ENCODE measurements around the gene SPINT4.
A peak's percentile ranks its signal among the peaks of the same experiment; 100 is the strongest.
"Not testable (repeated sequence)": the region's sequence is repeated elsewhere in the genome, so short reads cannot be mapped to it uniquely, and the experiment has no call there.

The SPINT4 gene

GRCh38 chr20:45727044-45727443 lies 4.9 kb downstream of the SPINT4 start:
- Histone ChIP-seq H3K4me1 (ENCODE audit: control insufficient read depth, insufficient read depth, low read length) (no peaks in the 10 kb centered on the region), H3K27me3 (ENCODE audit: control insufficient read depth, insufficient read depth, low read length) (no peaks in the 10 kb centered on the region), H3K9me3 (ENCODE audit: control insufficient read depth, insufficient read depth, low read depth, low read length) (peaks cover 8% of the 10 kb centered on the region; the same call in 1 of the 2 replicates), H3K4me3 (ENCODE audit: low read depth, low read length) (no peak overlapping the region), H3K36me3 (ENCODE audit: control insufficient read depth, insufficient read depth, low read length) (no peaks in the 10 kb centered on the region), H3K27ac (ENCODE audit: low read depth, low read length) (no peak overlapping the region), H3K9ac (ENCODE audit: low read length) (no peak overlapping the region)

- H3K9ac ChIP-seq (ENCODE audit: low read length) = no peak overlapping the region
- H3K36me3 ChIP-seq (ENCODE audit: control insufficient read depth, insufficient read depth, low read length) = no peaks in the 10 kb centered on the region
- H3K27me3 ChIP-seq (ENCODE audit: control insufficient read depth, insufficient read depth, low read length) = no peaks in the 10 kb centered on the region
These were observed 10.1 kb downstream of the SPINT4 start for GRCh38 chr20:45732199-45732598.

GRCh38 chr20:45735552-45735951 lies 13.4 kb downstream of the SPINT4 start:
- no peak overlapping the region for H3K9ac ChIP-seq (ENCODE audit: low read length)
- no peaks in the 10 kb centered on the region for H3K36me3 ChIP-seq (ENCODE audit: control insufficient read depth, insufficient read depth, low read length)
- H3K4me1 ChIP-seq (ENCODE audit: control insufficient read depth, insufficient read depth, low read length) = no peaks in the 10 kb centered on the region
- H3K9me3 ChIP-seq (ENCODE audit: control insufficient read depth, insufficient read depth, low read depth, low read length) = peaks cover 29% of the 10 kb centered on the region
- no peak overlapping the region for H3K27ac ChIP-seq (ENCODE audit: low read depth, low read length)
- no peaks in the 10 kb centered on the region for H3K27me3 ChIP-seq (ENCODE audit: control insufficient read depth, insufficient read depth, low read length)
- H3K4me3 ChIP-seq (ENCODE audit: low read depth, low read length) = no peak overlapping the region

More at GRCh38 chr20:45732199-45732598, 10.1 kb downstream of the SPINT4 start:
- H3K4me1 ChIP-seq (ENCODE audit: control insufficient read depth, insufficient read depth, low read length) = no peaks in the 10 kb centered on the region
- H3K4me3 ChIP-seq (ENCODE audit: low read depth, low read length) = no peak overlapping the region
- H3K27ac ChIP-seq (ENCODE audit: low read depth, low read length) = no peak overlapping the region
- H3K9me3 ChIP-seq (ENCODE audit: control insufficient read depth, insufficient read depth, low read depth, low read length) = peaks cover 29% of the 10 kb centered on the region

- no peaks in the 10 kb centered on the region for H3K36me3 ChIP-seq (ENCODE audit: control insufficient read depth, insufficient read depth, low read length)
- H3K9ac ChIP-seq (ENCODE audit: low read length) = no peak overlapping the region
- H3K9me3 ChIP-seq (ENCODE audit: control insufficient read depth, insufficient read depth, low read depth, low read length) = peaks cover 29% of the 10 kb centered on the region
- H3K4me1 ChIP-seq (ENCODE audit: control insufficient read depth, insufficient read depth, low read length) = no peaks in the 10 kb centered on the region
- H3K27ac ChIP-seq (ENCODE audit: low read depth, low read length) = no peak overlapping the region
- H3K4me3 ChIP-seq (ENCODE audit: low read depth, low read length) = no peak overlapping the region
- no peaks in the 10 kb centered on the region for H3K27me3 ChIP-seq (ENCODE audit: control insufficient read depth, insufficient read depth, low read length)
These were observed 13.8 kb downstream of the SPINT4 start for GRCh38 chr20:45735988-45736387.

GRCh38 chr20:45742596-45742995 lies 20.4 kb downstream of the SPINT4 start:
- Histone ChIP-seq H3K4me1 (ENCODE audit: control insufficient read depth, insufficient read depth, low read length) (no peaks in the 10 kb centered on the region), H3K27ac (ENCODE audit: low read depth, low read length) (no peak overlapping the region), H3K36me3 (ENCODE audit: control insufficient read depth, insufficient read depth, low read length) (no peaks in the 10 kb centered on the region), H3K27me3 (ENCODE audit: control insufficient read depth, insufficient read depth, low read length) (no peaks in the 10 kb centered on the region), H3K9me3 (ENCODE audit: control insufficient read depth, insufficient read depth, low read depth, low read length) (no peaks in the 10 kb centered on the region), H3K4me3 (ENCODE audit: low read depth, low read length) (no peak overlapping the region), H3K9ac (ENCODE audit: low read length) (no peak overlapping the region)

GRCh38 chr20:45745015-45745414 lies 22.9 kb downstream of the SPINT4 start:
- H3K27ac ChIP-seq (ENCODE audit: low read depth, low read length) = no peak overlapping the region
- no peak overlapping the region for H3K9ac ChIP-seq (ENCODE audit: low read length)
- no peaks in the 10 kb centered on the region for H3K4me1 ChIP-seq (ENCODE audit: control insufficient read depth, insufficient read depth, low read length)
- H3K27me3 ChIP-seq (ENCODE audit: control insufficient read depth, insufficient read depth, low read length) = no peaks in the 10 kb centered on the region
- H3K9me3 ChIP-seq (ENCODE audit: control insufficient read depth, insufficient read depth, low read depth, low read length) = no peaks in the 10 kb centered on the region
- H3K4me3 ChIP-seq (ENCODE audit: low read depth, low read length) = no peak overlapping the region
- H3K36me3 ChIP-seq (ENCODE audit: control insufficient read depth, insufficient read depth, low read length) = no peaks in the 10 kb centered on the region

GRCh38 chr20:45751721-45752120 lies 29.6 kb downstream of the SPINT4 start:
- Histone ChIP-seq H3K4me1 (ENCODE audit: control insufficient read depth, insufficient read depth, low read length) (no peaks in the 10 kb centered on the region), H3K27me3 (ENCODE audit: control insufficient read depth, insufficient read depth, low read length) (no peaks in the 10 kb centered on the region), H3K9me3 (ENCODE audit: control insufficient read depth, insufficient read depth, low read depth, low read length) (peaks cover 16% of the 10 kb centered on the region), H3K4me3 (ENCODE audit: low read depth, low read length) (no peak overlapping the region), H3K9ac (ENCODE audit: low read length) (no peak overlapping the region), H3K36me3 (ENCODE audit: control insufficient read depth, insufficient read depth, low read length) (no peaks in the 10 kb centered on the region; the same call in 1 of the 2 replicates), H3K27ac (ENCODE audit: low read depth, low read length) (no peak overlapping the region)

- Histone ChIP-seq H3K9me3 (ENCODE audit: control insufficient read depth, insufficient read depth, low read depth, low read length) (peaks cover 19% of the 10 kb centered on the region), H3K36me3 (ENCODE audit: control insufficient read depth, insufficient read depth, low read length) (no peaks in the 10 kb centered on the region; the same call in 1 of the 2 replicates), H3K9ac (ENCODE audit: low read length) (no peak overlapping the region), H3K4me1 (ENCODE audit: control insufficient read depth, insufficient read depth, low read length) (no peaks in the 10 kb centered on the region; the same call in 1 of the 2 replicates), H3K4me3 (ENCODE audit: low read depth, low read length) (no peak overlapping the region), H3K27me3 (ENCODE audit: control insufficient read depth, insufficient read depth, low read length) (no peaks in the 10 kb centered on the region), H3K27ac (ENCODE audit: low read depth, low read length) (no peak overlapping the region)
These were observed 30.6 kb downstream of the SPINT4 start for GRCh38 chr20:45752746-45753145.

GRCh38 chr20:45758096-45758495 lies 35.9 kb downstream of the SPINT4 start:
- Histone ChIP-seq H3K27ac (ENCODE audit: low read depth, low read length) (peak overlapping the region; percentile 76; the same call in 1 of the 2 replicates), H3K27me3 (ENCODE audit: control insufficient read depth, insufficient read depth, low read length) (no peaks in the 10 kb centered on the region), H3K36me3 (ENCODE audit: control insufficient read depth, insufficient read depth, low read length) (peaks cover 22% of the 10 kb centered on the region; the same call in 1 of the 2 replicates), H3K9ac (ENCODE audit: low read length) (peak overlapping the region; percentile 58), H3K9me3 (ENCODE audit: control insufficient read depth, insufficient read depth, low read depth, low read length) (peaks cover 25% of the 10 kb centered on the region), H3K4me3 (ENCODE audit: low read depth, low read length) (no peak overlapping the region), H3K4me1 (ENCODE audit: control insufficient read depth, insufficient read depth, low read length) (peaks cover 5% of the 10 kb centered on the region; the same call in 1 of the 2 replicates)

- H3K36me3 ChIP-seq (ENCODE audit: control insufficient read depth, insufficient read depth, low read length) = peaks cover 33% of the 10 kb centered on the region; the same call in 1 of the 2 replicates
- peaks cover 19% of the 10 kb centered on the region for H3K9me3 ChIP-seq (ENCODE audit: control insufficient read depth, insufficient read depth, low read depth, low read length)
- H3K27me3 ChIP-seq (ENCODE audit: control insufficient read depth, insufficient read depth, low read length) = not testable (repeated sequence)
- peak overlapping the region; percentile 99 for H3K9ac ChIP-seq (ENCODE audit: low read length)
- peak overlapping the region; percentile 90; the same call in 1 of the 2 replicates for H3K27ac ChIP-seq (ENCODE audit: low read depth, low read length)
- H3K4me1 ChIP-seq (ENCODE audit: control insufficient read depth, insufficient read depth, low read length) = peaks cover 12% of the 10 kb centered on the region
- H3K4me3 ChIP-seq (ENCODE audit: low read depth, low read length) = peak overlapping the region; percentile 71; the same call in 1 of the 2 replicates
These were observed 37.8 kb downstream of the SPINT4 start for GRCh38 chr20:45759921-45760320.

- Histone ChIP-seq H3K4me1 (ENCODE audit: control insufficient read depth, insufficient read depth, low read length) (peaks cover 26% of the 10 kb centered on the region), H3K4me3 (ENCODE audit: low read depth, low read length) (peak overlapping the region; percentile 71; the same call in 1 of the 2 replicates)
These were observed 39.8 kb downstream of the SPINT4 start for GRCh38 chr20:45761966-45762365.

More at GRCh38 chr20:45761966-45762365, 39.8 kb downstream of the SPINT4 start:
- Histone ChIP-seq H3K36me3 (ENCODE audit: control insufficient read depth, insufficient read depth, low read length) (peaks cover 49% of the 10 kb centered on the region; the same call in 1 of the 2 replicates), H3K27ac (ENCODE audit: low read depth, low read length) (peak overlapping the region; percentile 42; the same call in 1 of the 2 replicates), H3K9ac (ENCODE audit: low read length) (peak overlapping the region; percentile 99)
- not testable (repeated sequence) for H3K27me3 ChIP-seq (ENCODE audit: control insufficient read depth, insufficient read depth, low read length); H3K9me3 ChIP-seq (ENCODE audit: control insufficient read depth, insufficient read depth, low read depth, low read length)
